ENCODE results near the gene TNK1.
A peak's percentile ranks its signal among the peaks of the same experiment; 100 is the strongest.

Gene TNK1

DNA sequence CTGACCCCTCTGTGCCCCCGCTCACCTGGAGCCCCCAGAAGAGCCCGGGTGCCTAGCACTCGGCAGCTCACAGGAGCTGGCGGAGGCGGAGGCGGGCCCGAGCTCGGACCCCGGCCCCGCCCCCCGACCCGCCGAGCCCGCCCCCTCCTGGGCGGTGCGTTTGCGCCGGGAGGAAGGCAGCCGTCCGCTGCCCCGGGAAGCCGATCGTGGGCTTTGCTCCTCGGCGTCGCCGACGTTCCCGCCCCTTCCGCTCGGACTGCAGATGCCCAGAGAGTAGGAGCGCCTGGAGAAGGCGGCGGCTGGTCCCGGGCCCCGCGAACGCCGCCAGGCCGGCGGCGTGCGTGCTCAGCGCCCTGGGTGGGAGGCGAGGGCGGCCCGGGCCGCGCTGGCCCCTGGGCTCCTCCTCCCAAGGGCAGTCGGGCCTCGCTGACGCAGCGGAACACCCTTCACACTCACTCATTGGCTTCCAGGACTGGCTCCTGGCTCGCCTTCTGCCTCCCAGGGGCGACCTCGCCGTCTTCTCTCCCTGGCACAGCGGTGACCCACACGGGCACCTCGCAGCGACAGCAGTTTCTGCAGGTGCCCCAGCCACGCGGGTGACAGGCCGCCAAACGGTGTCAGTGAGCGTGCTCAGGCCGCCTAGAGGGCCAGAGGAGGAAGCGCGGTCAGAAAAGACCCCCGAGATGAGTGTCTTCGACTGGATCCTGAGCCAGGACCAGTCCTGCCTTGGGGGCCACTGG lies 13.7 kb downstream of the TNK1 start, which contains the start of gene PLSCR3:
Gene PLSCR3, minus strand, starts transcription at position 74 of the 740 bp plus-strand sequence. CDS start 415 bp downstream, outside the sequence.
- Mint-ChIP-seq H3K4me1 (peaks cover 37% of the 10 kb centered on the region), H3K27me3 (no peaks in the 10 kb centered on the region), H3K27ac (peak within 1 kb of the TSS; percentile 96), H3K4me3 (peak within 1 kb of the TSS; percentile 95), H3K36me3 (no peaks in the 10 kb centered on the region), H3K9me3 (no peaks in the 10 kb centered on the region)

GRCh38 chr17:7396147-7396546 lies 15.3 kb downstream of the TNK1 start:
- peaks cover 32% of the 10 kb centered on the region for H3K4me1 Mint-ChIP-seq
- peak overlapping the region; percentile 16 for H3K4me3 Mint-ChIP-seq
- no peaks in the 10 kb centered on the region for H3K9me3 Mint-ChIP-seq
- H3K27ac Mint-ChIP-seq: peak overlapping the region; percentile 66
- H3K27me3 Mint-ChIP-seq: no peaks in the 10 kb centered on the region
- H3K36me3 Mint-ChIP-seq: no peaks in the 10 kb centered on the region

DNA sequence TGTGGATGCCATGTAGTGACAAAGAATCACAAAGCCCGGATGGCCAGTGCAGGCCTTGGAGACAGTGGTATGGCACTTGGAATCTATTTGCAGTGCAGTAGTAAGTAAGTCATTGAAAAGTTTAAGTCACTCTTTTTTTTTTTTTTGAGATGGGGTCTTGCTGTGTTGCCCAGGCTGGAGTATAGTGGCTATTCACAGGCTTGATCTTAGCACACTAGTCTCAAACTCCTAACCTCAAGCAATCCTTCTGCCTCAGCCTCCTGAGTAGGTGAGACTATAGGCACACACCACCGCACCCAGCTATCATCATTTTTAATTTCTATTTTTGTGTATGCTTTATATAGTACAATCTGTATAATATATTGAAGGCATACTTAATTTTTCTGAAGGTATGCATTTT lies 17.7 kb downstream of the TNK1 start:
- Mint-ChIP-seq H3K36me3 (no peaks in the 10 kb centered on the region), H3K9me3 (no peaks in the 10 kb centered on the region), H3K27ac (no peak overlapping the region), H3K4me1 (peaks cover 19% of the 10 kb centered on the region), H3K27me3 (no peaks in the 10 kb centered on the region), H3K4me3 (no peak overlapping the region)

DNA sequence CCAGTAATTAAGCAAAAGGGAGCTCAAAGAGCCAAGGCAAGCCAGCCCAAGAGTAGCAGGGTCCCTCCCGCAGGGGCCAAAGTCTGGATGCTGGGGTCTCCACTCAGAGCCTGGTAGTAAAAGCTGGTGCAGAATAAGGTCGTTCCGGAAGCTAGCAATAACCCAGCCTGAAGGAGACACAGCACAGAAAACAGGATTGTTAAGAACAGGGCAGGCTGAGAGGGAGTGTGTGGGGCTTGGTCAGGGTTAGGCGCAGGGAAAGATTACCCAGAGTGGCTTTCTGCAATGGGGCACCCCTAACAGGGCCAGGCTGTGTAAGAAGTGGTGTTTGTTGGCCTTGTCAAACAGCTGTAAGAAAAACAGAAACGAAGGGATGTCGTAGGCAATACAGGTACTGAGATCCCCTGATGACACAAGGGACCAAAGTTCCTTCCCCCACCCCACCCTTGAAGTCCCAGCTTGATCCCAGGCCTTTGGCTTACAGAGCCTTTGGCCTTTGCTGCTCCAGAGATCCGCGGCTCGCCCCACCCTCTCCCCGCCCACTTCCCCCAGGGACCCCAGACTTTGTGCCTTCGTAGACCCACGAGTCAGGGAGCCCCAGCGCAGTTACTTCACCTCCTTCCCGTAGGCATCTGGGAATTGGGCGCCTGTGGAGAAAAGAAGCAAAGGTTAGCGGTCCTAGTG lies 22.3 kb downstream of the TNK1 start:
- peak overlapping the region; percentile 96 for H3K4me3 Mint-ChIP-seq
- H3K4me1 Mint-ChIP-seq: peaks cover 15% of the 10 kb centered on the region
- no peaks in the 10 kb centered on the region for H3K27me3 Mint-ChIP-seq
- no peaks in the 10 kb centered on the region for H3K9me3 Mint-ChIP-seq
- peak overlapping the region; percentile 55 for H3K27ac Mint-ChIP-seq
- no peaks in the 10 kb centered on the region for H3K36me3 Mint-ChIP-seq

- H3K4me1 Mint-ChIP-seq: peaks cover 15% of the 10 kb centered on the region
Observed at GRCh38 chr17:7403727-7403976, 22.8 kb downstream of the TNK1 start.

GRCh38 chr17:7403977-7404736 lies 23.3 kb downstream of the TNK1 start, which contains the start of gene TMEM256:
TSS of gene TMEM256 (minus strand) at chr17:7404097. CDS start at chr17:7404084, 13 bp downstream.
- H3K4me3 Mint-ChIP-seq: peak within 1 kb of the TSS; percentile 96
- H3K27ac Mint-ChIP-seq: peak within 1 kb of the TSS; percentile 93
- H3K27me3 Mint-ChIP-seq: no peaks in the 10 kb centered on the region
- peaks cover 18% of the 10 kb centered on the region for H3K4me1 Mint-ChIP-seq
- H3K36me3 Mint-ChIP-seq: no peaks in the 10 kb centered on the region
- no peaks in the 10 kb centered on the region for H3K9me3 Mint-ChIP-seq

More at GRCh38 chr17:7403727-7403976, 22.8 kb downstream of the TNK1 start:
- peak overlapping the region; percentile 93 for H3K27ac Mint-ChIP-seq
- H3K4me3 Mint-ChIP-seq: peak overlapping the region; percentile 96
- no peaks in the 10 kb centered on the region for H3K36me3 Mint-ChIP-seq
- no peaks in the 10 kb centered on the region for H3K27me3 Mint-ChIP-seq
- H3K9me3 Mint-ChIP-seq: no peaks in the 10 kb centered on the region

- H3K4me3 Mint-ChIP-seq: peak overlapping the region; percentile 96
Observed at GRCh38 chr17:7404737-7405349, 24.0 kb downstream of the TNK1 start.

GRCh38 chr17:7405350-7406234 lies 24.7 kb downstream of the TNK1 start:
- H3K27ac Mint-ChIP-seq: peak overlapping the region; percentile 59
- peak overlapping the region; percentile 77 for H3K4me3 Mint-ChIP-seq
- no peaks in the 10 kb centered on the region for H3K9me3 Mint-ChIP-seq
- peaks cover 21% of the 10 kb centered on the region for H3K4me1 Mint-ChIP-seq
- no peaks in the 10 kb centered on the region for H3K36me3 Mint-ChIP-seq
- H3K27me3 Mint-ChIP-seq: no peaks in the 10 kb centered on the region

More at GRCh38 chr17:7404737-7405349, 24.0 kb downstream of the TNK1 start:
- no peaks in the 10 kb centered on the region for H3K9me3 Mint-ChIP-seq
- H3K36me3 Mint-ChIP-seq: no peaks in the 10 kb centered on the region
- peaks cover 21% of the 10 kb centered on the region for H3K4me1 Mint-ChIP-seq
- peak overlapping the region; percentile 59 for H3K27ac Mint-ChIP-seq
- no peaks in the 10 kb centered on the region for H3K27me3 Mint-ChIP-seq

DNA sequence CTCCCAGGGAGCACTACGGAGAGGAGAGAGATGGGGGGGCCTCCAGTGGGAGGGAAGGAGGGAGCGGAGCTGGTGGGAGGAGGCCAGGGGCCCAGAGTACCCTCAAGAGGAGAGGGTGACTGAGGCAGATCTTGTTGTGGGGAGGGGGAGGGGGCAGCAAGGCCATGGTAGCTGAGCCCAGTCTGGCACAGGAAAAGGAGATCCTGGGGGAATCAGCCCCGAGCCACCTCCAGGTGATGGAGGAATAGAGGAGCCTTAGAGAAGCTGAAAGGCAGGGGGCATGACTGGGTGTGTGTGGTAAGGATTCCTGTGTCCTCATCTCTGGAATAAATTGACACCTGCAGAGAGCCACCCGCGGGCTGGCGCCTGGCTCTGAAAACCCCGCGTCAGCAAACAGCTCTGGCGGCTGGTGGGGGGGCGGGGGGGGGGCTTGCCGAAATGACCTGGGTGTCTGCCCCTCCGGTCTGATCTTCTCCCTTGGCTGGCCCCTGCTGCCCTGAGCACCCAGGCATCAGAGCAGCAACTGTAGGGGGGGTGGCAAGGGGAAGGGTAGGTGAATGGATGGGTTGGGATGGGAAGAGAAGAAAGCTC lies 25.4 kb downstream of the TNK1 start:
- Mint-ChIP-seq H3K27me3 (no peaks in the 10 kb centered on the region), H3K27ac (peak overlapping the region; percentile 8), H3K36me3 (no peaks in the 10 kb centered on the region), H3K9me3 (no peaks in the 10 kb centered on the region), H3K4me1 (peaks cover 21% of the 10 kb centered on the region), H3K4me3 (peak overlapping the region; percentile 71)

DNA sequence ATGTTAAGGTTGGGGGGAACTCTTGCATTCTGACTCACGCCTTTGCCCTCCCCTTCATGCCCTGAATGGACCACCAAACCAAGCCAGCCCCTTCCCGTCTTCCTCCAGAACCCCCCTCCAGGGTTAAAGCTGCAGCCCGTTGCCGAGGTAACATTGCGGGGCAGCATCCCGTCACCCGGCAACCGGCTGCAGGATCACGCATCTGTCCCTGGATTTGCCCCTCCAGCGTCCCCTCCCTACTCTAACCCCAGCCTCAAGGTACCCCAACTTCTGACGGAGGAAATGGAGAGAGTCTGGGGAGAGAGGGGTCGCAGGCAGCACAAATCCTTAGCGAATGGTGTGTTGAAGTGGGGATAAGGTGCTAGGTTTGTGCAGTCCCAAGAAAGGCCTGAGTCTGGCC lies 26.2 kb downstream of the TNK1 start:
- Mint-ChIP-seq H3K4me1 (peaks cover 21% of the 10 kb centered on the region), H3K27ac (no peak overlapping the region), H3K9me3 (no peaks in the 10 kb centered on the region), H3K36me3 (no peaks in the 10 kb centered on the region), H3K27me3 (no peaks in the 10 kb centered on the region), H3K4me3 (no peak overlapping the region)

DNA sequence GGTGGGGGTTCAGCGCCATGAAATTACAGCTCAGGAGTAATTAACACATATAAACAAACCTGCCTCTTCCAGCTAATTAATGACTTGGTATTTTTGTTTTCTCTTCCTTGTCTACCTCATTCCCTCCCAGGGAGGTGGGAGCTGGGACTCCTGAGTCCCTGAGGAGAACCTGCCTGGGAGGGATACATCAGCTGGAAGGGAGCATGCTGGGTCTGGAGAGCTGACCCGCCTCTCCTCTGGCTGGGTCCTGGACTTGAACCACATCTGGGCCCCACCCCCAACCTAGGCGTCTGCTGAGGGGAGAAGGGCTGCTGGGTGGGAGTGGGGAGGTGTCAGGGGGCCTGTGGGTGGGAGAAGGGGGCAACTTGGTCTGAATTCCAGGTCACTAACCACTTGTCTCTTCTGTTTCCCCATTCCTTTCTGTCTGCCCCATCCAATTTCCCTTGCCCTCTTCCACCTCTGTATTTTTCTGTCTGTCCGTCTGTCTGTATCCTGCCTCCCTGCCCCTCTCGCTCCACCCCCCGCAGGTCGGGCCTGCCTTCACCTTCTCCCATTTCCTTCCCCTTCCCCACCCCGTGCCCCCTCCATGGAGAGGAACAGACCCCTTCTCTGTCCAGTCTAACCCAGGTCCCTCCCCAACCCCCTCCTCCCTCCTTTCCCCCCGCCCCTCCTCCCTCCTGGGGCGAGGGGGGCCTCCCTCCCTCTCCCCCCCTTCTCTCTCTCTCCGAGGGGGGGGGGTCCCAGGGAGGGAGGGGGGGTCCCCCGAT lies 26.8 kb downstream of the TNK1 start, which contains the start of gene NLGN2:
Gene NLGN2, plus strand, starts transcription at position 361 of the 767 bp plus-strand sequence. CDS start 411 bp downstream, outside the sequence.
- peaks cover 20% of the 10 kb centered on the region for H3K4me1 Mint-ChIP-seq

DNA sequence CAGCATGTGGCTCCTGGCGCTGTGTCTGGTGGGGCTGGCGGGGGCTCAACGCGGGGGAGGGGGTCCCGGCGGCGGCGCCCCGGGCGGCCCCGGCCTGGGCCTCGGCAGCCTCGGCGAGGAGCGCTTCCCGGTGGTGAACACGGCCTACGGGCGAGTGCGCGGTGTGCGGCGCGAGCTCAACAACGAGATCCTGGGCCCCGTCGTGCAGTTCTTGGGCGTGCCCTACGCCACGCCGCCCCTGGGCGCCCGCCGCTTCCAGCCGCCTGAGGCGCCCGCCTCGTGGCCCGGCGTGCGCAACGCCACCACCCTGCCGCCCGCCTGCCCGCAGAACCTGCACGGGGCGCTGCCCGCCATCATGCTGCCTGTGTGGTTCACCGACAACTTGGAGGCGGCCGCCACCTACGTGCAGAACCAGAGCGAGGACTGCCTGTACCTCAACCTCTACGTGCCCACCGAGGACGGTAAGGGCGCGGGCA lies 27.4 kb downstream of the TNK1 start:
- Mint-ChIP-seq H3K4me3 (no peak overlapping the region), H3K4me1 (peaks cover 14% of the 10 kb centered on the region), H3K27me3 (no peaks in the 10 kb centered on the region), H3K9me3 (no peaks in the 10 kb centered on the region), H3K36me3 (no peaks in the 10 kb centered on the region), H3K27ac (no peak overlapping the region)

More for the DNA sequence above, 26.8 kb downstream of the TNK1 start, which contains the start of gene NLGN2:
- Mint-ChIP-seq H3K27me3 (no peaks in the 10 kb centered on the region), H3K9me3 (no peaks in the 10 kb centered on the region), H3K36me3 (no peaks in the 10 kb centered on the region), H3K27ac (no peak within 1 kb of the TSS), H3K4me3 (peak within 1 kb of the TSS; percentile 27)

GRCh38 chr17:7408863-7409262 lies 28.0 kb downstream of the TNK1 start:
- H3K9me3 Mint-ChIP-seq: no peaks in the 10 kb centered on the region
- H3K4me3 Mint-ChIP-seq: peak overlapping the region; percentile 44
- H3K27ac Mint-ChIP-seq: peak overlapping the region; percentile 46
- H3K27me3 Mint-ChIP-seq: no peaks in the 10 kb centered on the region
- H3K4me1 Mint-ChIP-seq: peaks cover 14% of the 10 kb centered on the region
- no peaks in the 10 kb centered on the region for H3K36me3 Mint-ChIP-seq
